OCI-LY7 (cell line): ENCODE measurements around the gene CFAP100. TPM values are rescaled to one million over a fixed set of nuclear protein-coding genes. Genes with fewer than 3 reads are reported as not detected.
A peak's percentile ranks its signal among the peaks of the same experiment; 100 is the strongest.

Experiments
- Bru-seq: library from RNA; stranded (reverse); fragments of 400-500 nt; gene quantifications from one replicate; lab custom pipeline; 2021; lab: Mats Ljungman, UMichigan
- BruChase-seq, 2 experiments: library from RNA; stranded (reverse); fragments of 400-500 nt; gene quantifications; one replicate each; lab custom pipeline; 2021; lab: Mats Ljungman, UMichigan
- BruUV-seq: library from RNA; stranded (reverse); fragments of 400-500 nt; replicated peaks from 2 replicates; lab custom pipeline; 2021; lab: Mats Ljungman, UMichigan
- CTCF ChIA-PET: fragments of 300-600 bp; sonication (Branson Sonifier 250); formaldehyde crosslinking; loops from one replicate; lab custom pipeline; 2022; ENCODE audit warnings: antibody characterized with exemption; ENCODE audit not compliant: unreplicated experiment; lab: Charles Lee
- POLR2A ChIA-PET: fragments of 300-600 bp; sonication (Branson Sonifier 250); formaldehyde crosslinking; loops from one replicate; lab custom pipeline; 2022; ENCODE audit warnings: antibody characterized with exemption; lab: Charles Lee
- DNase-seq: peaks from one replicate; pipeline ENCODE4 v3.0.0-alpha.2; 2015; ENCODE audit warnings: low spot score
- H2AFZ ChIP-seq: fragments of 200-600 bp; sonication (generic), shearing (Covaris generic); 2 replicates; pipeline ENCODE4 v1.6.1; 2014; ENCODE audit warnings: mild to moderate bottlenecking, antibody characterized with exemption, low read length, moderate library complexity
- H3K27ac ChIP-seq: fragments of 200-600 bp; sonication (generic); 2 replicates; pipeline ENCODE4 v1.5.1; 2014; ENCODE audit warnings: mixed run types, low read depth, mild to moderate bottlenecking, moderate library complexity, low read length, inconsistent platforms; ENCODE audit not compliant: poor library complexity, severe bottlenecking
- H3K36me3 ChIP-seq: fragments of 200-600 bp; sonication (generic); 2 replicates; pipeline ENCODE4 v1.6.1; 2014; ENCODE audit warnings: mild to moderate bottlenecking, antibody characterized with exemption, low read length, moderate library complexity, mixed read lengths; ENCODE audit not compliant: insufficient read depth
- H3K4me1 ChIP-seq: fragments of 200-600 bp; sonication (generic); 2 replicates; pipeline ENCODE4 v1.5.1; 2014; ENCODE audit warnings: mild to moderate bottlenecking, low read length; ENCODE audit not compliant: insufficient read depth, poor library complexity, severe bottlenecking
- H3K4me2 ChIP-seq: fragments of 200-600 bp; sonication (generic); 2 replicates; pipeline ENCODE4 v1.6.1; 2014; ENCODE audit warnings: mild to moderate bottlenecking, low read length
- H3K4me3 ChIP-seq: fragments of 200-600 bp; sonication (generic); 2 replicates; pipeline ENCODE4 v1.5.1; 2014; ENCODE audit warnings: mild to moderate bottlenecking, low read depth, low read length; ENCODE audit not compliant: poor library complexity, severe bottlenecking
- H3K79me2 ChIP-seq: fragments of 200-600 bp; sonication (generic); 2 replicates; pipeline ENCODE4 v1.6.1; 2016; ENCODE audit warnings: low read depth, mild to moderate bottlenecking, low read length, moderate library complexity, mixed read lengths; ENCODE audit not compliant: insufficient read depth
- H3K9me2 ChIP-seq: fragments of 200-600 bp; sonication (generic); 2 replicates; pipeline ENCODE4 v1.6.1; 2016; ENCODE audit warnings: mild to moderate bottlenecking, low read length, mixed read lengths; ENCODE audit not compliant: insufficient read depth
- H3K9me3 ChIP-seq: fragments of 200-600 bp; sonication (generic); 2 replicates; pipeline ENCODE4 v1.6.1; 2014; ENCODE audit warnings: mild to moderate bottlenecking, mixed run types, low read length, mixed read lengths
- H4K20me1 ChIP-seq: fragments of 200-600 bp; sonication (generic); 2 replicates; pipeline ENCODE4 v1.6.1; 2014; ENCODE audit warnings: mild to moderate bottlenecking, antibody characterized with exemption, low read length, moderate library complexity, mixed read lengths; ENCODE audit not compliant: insufficient read depth
- EZH2phosphoT487 ChIP-seq: fragments of 200-600 bp; sonication (generic); IDR thresholded peaks from 2 replicates; pipeline ENCODE4 v1.6.1; 2018; ENCODE audit warnings: low read depth, borderline replicate concordance, mild to moderate bottlenecking, mixed run types, antibody characterized with exemption, low read length, moderate library complexity, mixed read lengths
- intact Hi-C: fragments of 100-400 bp; cut with micrococcal nuclease; formaldehyde crosslinking; loops from one replicate; pipeline ENCODE4 v1.10.0; 2022; ENCODE audit not compliant: unreplicated experiment
- long read RNA-seq: library from polyadenylated mRNA; stranded (forward); transcript quantifications from one replicate; pipeline ENCODE4 v2.0.0, GENCODE V29; 2022
- total RNA-seq, 2 experiments: library from RNA; depleted of rRNA in 1 of 2; stranded (reverse); fragments of >200 nt in 1 of 2; shearing (Covaris generic) in 1 of 2; gene quantifications; 2 replicates each; pipeline ENCODE4 v1.2.3, GENCODE V29; 2014 to 2022
- TF ChIP-seq, protein P1 (sequence below): fragments of 200-600 bp; sonication (generic); conservative IDR thresholded peaks from 2 replicates; pipeline ENCODE4 v1.5.1; 2014; ENCODE audit warnings: mild to moderate bottlenecking, antibody characterized with exemption, low read length, moderate library complexity, mixed read lengths

Gene CFAP100
- total RNA-seq (2014; rRNA removed; shearing (Covaris generic)), result not detected in 2 replicates
- total RNA-seq (2022), result not detected in 2 replicates
- percentile 4 among the genes with signal in this experiment for Bru-seq, nascent RNA
- BruChase-seq, experiment 1, labeled RNA remaining after a 6-hour chase, result not detected
- not detected for BruChase-seq, experiment 2, labeled RNA remaining after a 2-hour chase
- long read RNA-seq, partial matches to known transcripts, result 0 of 5 reads
- long read RNA-seq, other reads (novel, unspliced or antisense), result 5 of 5 reads

- POLR2A ChIA-PET, result no interaction called here
- H3K79me2 ChIP-seq, result no peaks in the 10 kb centered on the region
- no peak within 1 kb of the TSS for H3K4me2 ChIP-seq
- BruUV-seq, result no TSS peak
- no peak for DNase-seq
- CTCF ChIA-PET, result no interaction called here
- H4K20me1 ChIP-seq, result no peaks in the 10 kb centered on the region
- H3K4me3 ChIP-seq, result no peak within 1 kb of the TSS
- no peaks in the 10 kb centered on the region for H3K9me2 ChIP-seq
- no peak within 1 kb of the TSS for H3K27ac ChIP-seq
- no peaks in the 10 kb centered on the region for H3K9me3 ChIP-seq
- intact Hi-C loops, result no loop called here
- no peaks in the 10 kb centered on the region for H3K36me3 ChIP-seq
- H2AFZ ChIP-seq, result no peak within 1 kb of the TSS
- peaks cover 9% of the 10 kb centered on the region for H3K4me1 ChIP-seq
- TF ChIP-seq, protein P1, sequence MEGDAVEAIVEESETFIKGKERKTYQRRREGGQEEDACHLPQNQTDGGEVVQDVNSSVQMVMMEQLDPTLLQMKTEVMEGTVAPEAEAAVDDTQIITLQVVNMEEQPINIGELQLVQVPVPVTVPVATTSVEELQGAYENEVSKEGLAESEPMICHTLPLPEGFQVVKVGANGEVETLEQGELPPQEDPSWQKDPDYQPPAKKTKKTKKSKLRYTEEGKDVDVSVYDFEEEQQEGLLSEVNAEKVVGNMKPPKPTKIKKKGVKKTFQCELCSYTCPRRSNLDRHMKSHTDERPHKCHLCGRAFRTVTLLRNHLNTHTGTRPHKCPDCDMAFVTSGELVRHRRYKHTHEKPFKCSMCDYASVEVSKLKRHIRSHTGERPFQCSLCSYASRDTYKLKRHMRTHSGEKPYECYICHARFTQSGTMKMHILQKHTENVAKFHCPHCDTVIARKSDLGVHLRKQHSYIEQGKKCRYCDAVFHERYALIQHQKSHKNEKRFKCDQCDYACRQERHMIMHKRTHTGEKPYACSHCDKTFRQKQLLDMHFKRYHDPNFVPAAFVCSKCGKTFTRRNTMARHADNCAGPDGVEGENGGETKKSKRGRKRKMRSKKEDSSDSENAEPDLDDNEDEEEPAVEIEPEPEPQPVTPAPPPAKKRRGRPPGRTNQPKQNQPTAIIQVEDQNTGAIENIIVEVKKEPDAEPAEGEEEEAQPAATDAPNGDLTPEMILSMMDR, result no peak
- no peak for TF ChIP-seq EZH2phosphoT487
Observed at GRCh38 chr3:126394179-126394976, at the start of gene CFAP100. CFAP100 (plus strand) TSS chr3:126394909; CDS start chr3:126396001, 1,092 bp downstream.

GRCh38 chr3:126345231-126345630 lies 49.5 kb upstream of the CFAP100 start:
- Histone ChIP-seq H4K20me1 (no peaks in the 10 kb centered on the region; the same call in 1 of the 2 replicates), H2AFZ (no peak overlapping the region), H3K36me3 (no peaks in the 10 kb centered on the region), H3K27ac (no peak overlapping the region), H3K4me3 (no peak overlapping the region), H3K4me1 (no peaks in the 10 kb centered on the region), H3K9me2 (no peaks in the 10 kb centered on the region), H3K4me2 (no peak overlapping the region), H3K79me2 (no peaks in the 10 kb centered on the region), H3K9me3 (no peaks in the 10 kb centered on the region)
- CTCF ChIA-PET, result no interaction called here
- no peak for DNase-seq
- no peak for TF ChIP-seq EZH2phosphoT487
- POLR2A ChIA-PET, result no interaction called here
- intact Hi-C loops, result no loop called here
- BruUV-seq, result no TSS peak

- no peaks in the 10 kb centered on the region for H3K79me2 ChIP-seq
- TF ChIP-seq EZH2phosphoT487, result no peak
- TF ChIP-seq, protein P1, result no peak
- DNase-seq, result no peak
- no peaks in the 10 kb centered on the region for H3K4me1 ChIP-seq
- POLR2A ChIA-PET, result no interaction called here
- intact Hi-C loops, result no loop called here
- H3K27ac ChIP-seq, result no peak overlapping the region
- H3K4me3 ChIP-seq, result no peak overlapping the region
- no peaks in the 10 kb centered on the region for H3K9me3 ChIP-seq
- BruUV-seq, result no TSS peak
- no peak overlapping the region for H3K4me2 ChIP-seq
- H2AFZ ChIP-seq, result no peak overlapping the region
- no peaks in the 10 kb centered on the region for H3K9me2 ChIP-seq
- no peaks in the 10 kb centered on the region; the same call in 1 of the 2 replicates for H4K20me1 ChIP-seq
- CTCF ChIA-PET, result no interaction called here
- no peaks in the 10 kb centered on the region for H3K36me3 ChIP-seq
Observed at GRCh38 chr3:126345641-126346460, 48.9 kb upstream of the CFAP100 start.
